Measurements from ENCODE around the gene ZNF583.

The ZNF583 gene

GRCh38 chr19:56474308-56474707, 70.2 kb downstream of the ZNF583 start:
- DNase-seq (ENCODE audit: low spot score): no peak

GRCh38 chr19:56476093-56476492, 72.0 kb downstream of the ZNF583 start:
- DNase-seq (ENCODE audit: low spot score): no peak
